NCI-H2196 (cell line): ENCODE results near the gene TMCO6.
"Not testable (repeated sequence)": the region's sequence is repeated elsewhere in the genome, so short reads cannot be mapped to it uniquely, and the experiment has no call there.

Source experiments
- DNase-seq: peaks from one replicate; lab custom pipeline; 2025; ENCODE audit not compliant: unreplicated experiment; lab: John Stamatoyannopoulos, UW

TMCO6 gene

GRCh38 chr5:140639148-140639981 lies at the start of gene TMCO6:
TSS of gene TMCO6 (plus strand) at chr5:140639451. CDS start at chr5:140639528, 77 bp downstream.
- peak; percentile 95 for DNase-seq

DNA sequence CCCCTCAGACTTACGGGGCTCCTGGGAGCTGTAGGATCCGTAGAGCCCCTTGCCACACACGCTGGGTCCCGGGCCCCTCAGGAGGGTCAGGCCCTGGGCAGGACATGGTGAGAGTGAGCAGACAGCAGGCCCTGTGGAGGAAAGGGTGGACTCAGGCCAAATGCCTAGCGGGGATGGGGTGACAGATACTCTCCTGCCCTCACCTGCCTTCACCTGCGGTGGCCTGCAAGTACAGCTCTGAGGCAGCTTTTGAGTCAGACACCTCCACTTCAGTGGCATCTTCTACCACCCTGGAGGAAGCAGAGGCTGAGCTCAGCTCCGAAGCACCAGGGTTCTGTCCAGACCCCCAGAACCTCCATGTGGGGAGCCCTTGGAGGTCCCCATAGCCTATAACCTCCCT lies 48.4 kb upstream of the TMCO6 start:
- DNase-seq: no peak

- no peak for DNase-seq
These were observed 47.4 kb upstream of the TMCO6 start for GRCh38 chr5:140591747-140592372.

- not testable (repeated sequence) for DNase-seq
These were observed 46.2 kb upstream of the TMCO6 start for GRCh38 chr5:140593070-140593469.

- no peak for DNase-seq
These were observed 45.1 kb upstream of the TMCO6 start for GRCh38 chr5:140594169-140594568.

- peak; percentile 38 for DNase-seq
These were observed 43.5 kb upstream of the TMCO6 start for GRCh38 chr5:140595538-140596300.

DNA sequence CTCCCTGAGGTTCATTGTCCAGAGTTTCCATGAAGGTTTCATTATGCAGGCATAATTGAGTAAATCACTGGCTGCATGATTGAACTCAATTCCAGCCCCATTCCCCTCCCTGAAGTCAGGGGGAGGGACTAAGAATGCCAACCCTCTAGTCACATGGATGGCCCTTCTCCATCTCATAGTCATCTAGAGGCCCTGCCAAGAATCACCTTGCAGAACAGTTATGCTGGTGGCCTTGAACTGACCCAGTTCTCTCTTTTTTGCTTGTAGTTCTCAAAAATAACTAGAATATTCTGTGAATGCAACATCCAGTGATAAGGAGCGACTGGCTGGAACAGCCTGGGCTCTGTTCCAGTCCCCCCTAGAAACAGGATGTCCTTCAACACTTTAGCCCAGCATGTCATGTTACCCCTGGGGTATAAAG lies 42.9 kb upstream of the TMCO6 start:
- DNase-seq: no peak

- no peak for DNase-seq
These were observed 40.4 kb upstream of the TMCO6 start for GRCh38 chr5:140598836-140599235.

DNA sequence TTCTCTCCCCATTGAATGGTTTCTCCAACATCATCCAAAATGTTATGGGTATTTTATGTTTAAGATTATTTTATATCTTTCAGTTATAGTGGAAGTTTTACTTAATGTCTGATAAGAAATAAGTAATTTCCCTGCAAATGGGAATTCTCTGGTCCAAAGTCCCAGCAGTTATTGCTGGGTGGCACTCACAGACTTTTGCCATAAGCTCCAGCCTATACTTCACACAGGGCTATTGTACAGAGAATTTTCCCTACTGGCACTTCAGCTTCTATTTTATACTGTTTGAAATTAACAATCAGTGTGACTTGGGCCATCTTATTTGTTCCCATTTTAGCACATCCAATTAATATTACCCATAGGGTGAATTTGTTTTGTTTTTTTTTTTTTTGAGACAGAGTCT lies 39.2 kb upstream of the TMCO6 start:
- no peak for DNase-seq

- no peak for DNase-seq
These were observed 37.1 kb upstream of the TMCO6 start for GRCh38 chr5:140602147-140602546.

DNA sequence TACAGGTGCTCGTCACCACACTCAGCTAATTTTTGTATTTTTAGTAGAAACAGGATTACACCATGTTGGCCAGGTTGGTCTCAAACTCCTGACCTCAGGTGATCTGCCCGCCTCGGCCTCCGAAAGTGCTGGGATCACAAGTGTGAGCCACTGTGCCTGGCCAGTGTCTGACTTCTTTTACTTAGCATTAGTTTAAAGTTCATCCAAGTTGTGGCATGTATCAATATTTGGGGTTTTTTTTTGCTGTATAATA lies 35.9 kb upstream of the TMCO6 start:
- not testable (repeated sequence) for DNase-seq

GRCh38 chr5:140603734-140604133 lies 35.5 kb upstream of the TMCO6 start:
- DNase-seq: no peak

- DNase-seq: no peak
These were observed 33.4 kb upstream of the TMCO6 start for GRCh38 chr5:140605879-140606278.

- DNase-seq: no peak
These were observed 32.2 kb upstream of the TMCO6 start for GRCh38 chr5:140607031-140607430.

DNA sequence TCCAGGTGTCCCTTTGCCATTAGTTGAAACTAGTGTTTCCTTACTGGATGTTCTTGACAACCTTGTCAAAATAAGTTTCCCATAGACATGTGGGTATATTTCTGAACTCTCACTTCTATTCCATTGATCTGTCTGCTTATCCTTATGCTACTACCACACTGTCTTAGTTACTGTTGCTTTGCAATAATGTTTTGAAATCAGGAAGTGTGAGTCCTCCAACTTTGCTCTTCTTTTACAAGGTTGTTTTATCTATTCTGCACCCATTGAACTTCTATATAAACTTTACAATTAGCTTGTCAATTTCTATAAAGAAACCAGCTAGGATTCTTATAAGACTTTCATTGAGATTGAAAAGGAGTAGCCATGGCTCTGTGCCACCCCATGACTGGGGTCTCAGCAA lies 30.5 kb upstream of the TMCO6 start:
- DNase-seq: no peak

- DNase-seq: no peak
These were observed 30.1 kb upstream of the TMCO6 start for GRCh38 chr5:140609126-140609525.

GRCh38 chr5:140611020-140611521 lies 28.2 kb upstream of the TMCO6 start:
- no peak for DNase-seq

DNA sequence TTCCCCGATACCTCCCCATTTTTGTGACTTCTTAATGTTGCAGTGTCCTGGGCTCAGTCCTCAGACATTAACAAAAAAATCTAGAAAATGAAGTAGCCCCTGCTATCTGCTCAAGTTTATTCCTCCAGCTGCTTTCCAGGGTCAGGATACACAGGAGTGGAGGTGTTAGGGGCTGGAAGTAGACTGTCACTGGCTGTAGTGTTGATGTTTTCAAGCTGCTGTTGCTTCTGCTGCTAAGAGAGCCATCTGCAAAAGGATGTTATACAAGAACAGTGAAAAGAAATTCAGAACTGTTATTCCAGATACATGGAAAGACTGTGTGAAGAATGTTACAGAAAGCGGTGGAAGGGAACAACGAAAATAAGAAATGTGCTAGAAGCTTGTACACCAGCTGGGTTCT lies 16.9 kb upstream of the TMCO6 start:
- no peak for DNase-seq

GRCh38 chr5:140623061-140623460 lies 16.2 kb upstream of the TMCO6 start:
- not testable (repeated sequence) for DNase-seq

DNA sequence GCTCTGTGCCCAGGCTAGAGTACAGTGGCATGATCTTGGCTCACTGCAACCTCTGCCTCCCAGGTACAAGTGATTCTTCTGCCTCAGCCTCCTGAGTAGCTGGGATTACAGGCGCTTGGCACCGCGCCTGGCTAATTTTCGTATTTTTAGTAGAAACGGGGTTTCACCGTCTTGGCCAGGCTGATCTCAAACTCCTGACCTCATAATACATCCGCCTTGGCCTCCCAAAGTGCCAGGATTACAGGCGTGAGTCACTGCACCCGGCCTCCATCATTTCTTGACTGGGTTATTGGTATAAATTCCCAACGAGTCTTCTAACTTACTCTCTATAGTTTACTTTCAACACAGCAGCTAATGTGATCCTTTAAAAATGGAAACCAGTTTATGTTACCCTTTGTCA lies 14.4 kb upstream of the TMCO6 start:
- DNase-seq: not testable (repeated sequence)

- DNase-seq: no peak
These were observed 11.3 kb upstream of the TMCO6 start for GRCh38 chr5:140627972-140628371.

DNA sequence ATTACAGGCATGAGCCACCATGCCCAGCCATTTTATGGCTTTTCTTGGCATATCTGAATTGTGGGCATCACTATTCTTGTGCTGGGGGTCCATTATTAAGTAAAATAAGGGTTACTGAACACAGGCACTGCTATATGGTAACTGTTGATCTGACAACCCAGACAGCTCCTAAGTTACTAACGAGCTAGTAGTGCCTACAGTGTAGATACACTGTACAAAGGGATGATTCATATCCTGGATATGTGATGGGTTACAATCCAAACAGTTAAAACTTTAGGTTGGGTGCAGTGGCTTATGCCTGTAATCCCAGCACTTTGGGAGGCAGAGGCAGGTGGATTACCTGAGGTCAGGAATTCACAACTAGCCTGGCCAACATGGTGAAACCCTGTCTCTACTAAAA lies 10.5 kb upstream of the TMCO6 start:
- DNase-seq: no peak
